GM11168 (cell line): ENCODE data around the gene GLI1.

Experiments used
- in situ Hi-C: fragments of 300-500 bp; cut with MboI; formaldehyde crosslinking; loops from one replicate; pipeline ENCODE4 v1.12.0; 2022; ENCODE audit warnings: low sequenced_read_pairs; ENCODE audit not compliant: unreplicated experiment

GLI1 gene

GRCh38 chr12:57473886-57474285 lies 14.3 kb downstream of the GLI1 start:
- in situ Hi-C loops: no loop called here

DNA sequence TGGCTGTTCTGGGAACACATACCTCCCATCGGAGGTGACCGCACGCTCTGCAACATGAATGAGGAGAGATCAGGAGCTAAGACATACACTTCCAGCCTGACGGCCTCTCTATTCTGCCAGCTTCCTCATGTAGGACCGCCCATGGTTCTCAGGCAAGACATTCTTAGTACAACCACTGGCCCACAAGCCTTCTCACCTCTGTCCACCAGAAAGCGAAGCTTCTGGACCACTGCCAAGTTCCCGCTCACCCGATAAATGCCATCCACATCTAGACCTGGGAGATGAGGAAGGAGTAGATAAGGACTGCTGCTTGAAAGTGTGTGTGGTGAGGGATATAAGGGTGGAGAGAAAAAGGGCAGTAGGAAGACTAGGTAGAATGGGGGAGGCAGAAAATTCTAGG lies 14.8 kb downstream of the GLI1 start:
- in situ Hi-C loops: no loop called here

GRCh38 chr12:57474862-57475261 lies 15.3 kb downstream of the GLI1 start:
- in situ Hi-C loops: no loop called here

DNA sequence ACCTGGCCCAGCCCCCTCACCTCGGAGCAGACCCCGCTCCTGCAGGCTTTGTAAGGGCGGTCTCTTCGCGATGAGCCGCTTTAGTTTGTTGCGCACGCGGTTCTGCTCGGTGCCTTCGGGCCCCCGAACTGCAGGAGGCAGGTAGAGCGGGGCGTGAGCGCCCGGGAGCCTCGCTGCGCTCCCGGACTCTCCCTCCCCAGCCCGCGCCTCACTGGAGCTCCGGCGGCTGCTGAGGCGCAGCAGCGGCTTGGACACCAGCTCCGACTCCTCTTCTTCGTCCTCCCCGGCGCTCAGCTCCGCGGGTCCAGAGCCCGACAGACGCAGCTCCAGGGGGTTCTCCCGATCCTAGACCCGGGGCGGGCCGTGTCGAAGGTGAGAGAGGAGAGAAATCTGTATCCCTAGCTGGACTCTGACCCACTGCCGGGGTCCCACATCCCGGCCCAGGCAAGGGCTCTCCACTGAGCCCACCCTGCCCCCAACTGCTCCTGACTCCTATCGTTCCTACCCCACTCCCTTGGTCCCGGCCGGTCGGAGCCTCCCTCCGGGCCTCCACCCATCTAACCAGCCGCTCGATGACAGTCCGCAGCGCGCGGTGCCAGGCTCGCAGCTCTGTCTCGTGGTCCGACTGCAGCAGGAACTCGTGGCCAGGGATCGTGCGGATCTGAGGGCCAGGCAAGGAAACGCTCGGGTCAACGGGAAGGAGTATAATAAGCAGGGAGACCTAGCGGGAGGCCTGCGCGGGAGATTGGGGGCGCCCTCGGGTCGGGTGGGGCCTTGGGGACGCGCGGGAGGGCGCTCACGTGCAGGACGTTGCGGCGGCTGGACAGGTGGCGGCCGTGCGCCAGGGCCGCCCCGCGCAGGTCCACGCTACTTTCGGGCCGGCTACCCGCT lies 15.9 kb downstream of the GLI1 start:
- in situ Hi-C loops: no loop called here

DNA sequence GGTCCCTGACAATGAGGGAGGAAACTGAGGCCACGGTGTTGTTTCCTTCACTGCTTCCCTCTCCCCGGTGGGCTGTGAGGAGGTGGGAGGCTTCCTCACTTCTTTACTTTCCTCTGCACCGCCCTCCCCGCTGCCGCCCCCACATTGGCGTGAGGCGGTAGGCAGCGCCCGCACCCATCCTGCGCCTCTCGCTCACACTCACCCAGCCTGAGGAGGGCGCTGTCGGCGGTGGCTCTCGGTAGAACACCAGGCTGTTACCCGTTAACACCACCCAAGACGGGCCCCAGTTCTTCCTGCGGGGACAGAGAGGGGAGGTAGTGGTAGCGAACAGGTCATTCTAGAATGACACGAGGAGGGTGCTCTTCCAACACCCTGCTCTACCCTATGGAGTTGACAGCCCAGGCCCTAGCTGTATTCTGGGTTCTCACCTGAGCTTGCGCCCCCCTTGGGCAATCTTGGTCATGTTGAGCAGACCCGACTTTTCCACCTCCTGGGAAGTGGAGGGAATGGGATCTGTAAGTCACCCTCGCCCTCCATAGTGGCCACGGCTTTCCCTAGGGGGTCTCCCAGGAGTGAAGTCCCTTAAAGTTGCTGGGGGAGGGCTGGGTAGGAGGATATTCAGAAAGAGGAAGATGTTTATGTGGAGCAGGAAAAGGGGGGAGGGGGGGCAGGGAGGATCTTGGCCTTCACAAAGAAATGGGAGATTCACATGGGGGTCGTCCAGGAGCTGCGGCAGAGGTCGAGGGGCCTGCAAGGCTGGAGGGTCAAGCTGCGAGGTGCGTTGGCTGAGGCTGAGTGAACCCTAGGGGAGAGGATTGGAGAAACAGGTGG lies 16.8 kb downstream of the GLI1 start:
- in situ Hi-C loops: no loop called here

- in situ Hi-C loops: no loop called here
These were observed 17.6 kb downstream of the GLI1 start for GRCh38 chr12:57476993-57477709.

- in situ Hi-C loops: no loop called here
These were observed 18.4 kb downstream of the GLI1 start for GRCh38 chr12:57477710-57478681.

DNA sequence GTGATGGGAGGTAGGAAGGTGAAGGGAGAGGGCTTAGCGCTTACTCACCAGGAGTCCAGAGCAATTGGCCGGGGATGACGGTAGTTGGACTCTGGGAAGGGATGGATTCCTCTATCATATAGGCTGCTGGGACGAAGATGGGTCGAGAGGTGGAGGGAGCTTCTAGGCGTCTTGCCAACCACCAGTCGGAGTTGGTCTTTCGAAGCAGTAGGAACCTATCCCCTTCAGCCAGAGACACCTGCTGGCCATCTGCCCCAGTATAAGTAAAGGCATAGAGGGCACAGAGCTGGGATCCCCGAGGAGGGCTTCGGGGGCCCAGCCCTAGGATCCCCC lies 19.4 kb downstream of the GLI1 start:
- in situ Hi-C loops: no loop called here

DNA sequence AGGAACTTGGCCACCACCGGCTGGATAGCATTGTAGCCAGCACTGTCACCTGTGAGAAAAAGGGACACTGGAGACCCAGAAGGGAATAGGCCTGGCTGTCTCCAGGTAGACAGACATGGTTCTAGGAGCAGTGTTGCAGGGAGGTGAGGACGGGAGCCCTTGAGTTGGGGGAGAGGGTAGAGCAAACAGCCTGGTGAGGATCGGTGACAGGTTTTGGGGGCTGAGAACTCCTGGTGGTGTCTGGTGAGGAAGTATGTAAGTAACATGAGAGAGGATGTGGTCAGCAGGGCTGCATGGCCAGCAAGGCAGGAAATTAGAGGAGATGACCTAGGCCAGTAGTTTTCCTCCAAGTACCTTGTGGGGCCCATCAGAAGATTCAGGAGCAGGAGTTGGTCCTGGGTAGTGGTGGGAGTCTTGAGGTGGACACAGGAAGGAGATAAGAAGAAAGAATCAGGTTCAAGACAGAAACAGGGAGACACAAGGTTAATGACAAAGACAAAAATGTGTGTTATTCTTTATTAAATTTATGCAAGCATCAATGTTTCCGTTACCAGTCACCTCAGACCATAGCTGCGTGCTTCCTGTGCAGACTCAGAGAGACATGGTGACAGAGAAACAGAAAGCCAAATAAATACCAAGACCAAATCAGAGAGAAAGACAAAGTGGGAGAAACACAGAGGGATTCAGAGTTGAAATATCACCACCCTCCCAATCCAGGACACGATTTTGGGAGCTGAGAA lies 20.0 kb downstream of the GLI1 start, which contains the start of gene ARHGAP9:
Gene ARHGAP9, minus strand, starts transcription at position 491 of the 740 bp plus-strand sequence. Its CDS starts 460 bp downstream, at position 31.
- in situ Hi-C loops: no loop called here

DNA sequence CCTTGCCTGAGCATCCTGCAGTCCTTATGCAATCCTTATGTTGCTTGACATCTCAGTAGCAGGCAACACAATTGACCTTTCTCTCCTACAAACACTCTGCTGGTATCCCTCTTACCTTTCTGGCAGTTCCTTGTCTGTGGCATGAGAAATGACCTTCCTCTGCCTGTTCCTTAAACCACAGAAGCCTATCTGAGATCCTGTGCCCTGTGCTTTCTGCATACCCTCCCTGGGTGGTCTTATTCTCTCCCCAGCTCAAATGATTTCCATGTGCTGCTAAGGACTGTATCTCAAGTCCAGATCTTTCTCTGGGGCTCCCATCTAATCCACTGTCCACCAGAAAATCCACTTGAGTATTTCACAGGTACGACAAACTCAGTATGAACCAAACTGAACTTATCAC lies 22.1 kb downstream of the GLI1 start:
- in situ Hi-C loops: no loop called here

DNA sequence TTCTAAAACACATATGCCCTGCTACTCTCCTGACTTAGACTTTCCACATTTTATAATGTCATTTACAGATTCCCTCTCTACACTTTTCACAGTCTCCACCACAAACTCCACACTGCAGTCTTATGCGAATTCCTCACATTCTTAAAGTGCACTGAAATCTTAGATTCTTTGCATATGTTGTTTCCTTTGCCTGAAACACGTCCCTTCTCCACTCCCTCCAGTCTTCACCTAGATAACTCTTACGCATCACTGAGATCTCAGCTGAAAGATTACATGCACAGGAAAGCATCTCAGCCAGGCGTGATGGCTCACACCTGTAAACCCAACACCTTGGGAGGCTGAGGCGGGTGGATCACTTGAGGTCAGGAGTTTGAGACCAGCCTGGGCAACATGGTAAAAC lies 23.9 kb downstream of the GLI1 start:
- in situ Hi-C loops: no loop called here

DNA sequence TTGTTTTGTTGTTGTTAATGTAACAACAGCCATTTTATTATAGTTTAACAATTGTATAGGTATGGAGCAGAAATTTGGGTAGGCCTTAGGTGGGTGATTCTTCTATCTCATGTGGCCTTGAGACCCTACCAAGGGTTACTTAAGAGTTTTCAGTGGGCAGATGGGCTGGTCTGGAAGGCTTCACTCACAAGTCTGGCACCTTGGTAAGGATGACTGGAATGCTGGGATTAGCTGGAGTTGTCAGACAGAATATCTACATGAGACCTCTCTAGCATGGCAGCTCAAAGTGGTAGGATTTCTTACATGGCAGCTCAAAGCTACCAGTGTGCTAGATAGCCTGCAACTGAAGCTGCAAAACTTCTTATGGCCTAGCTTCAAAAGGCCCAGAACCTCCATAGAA lies 26.1 kb downstream of the GLI1 start:
- in situ Hi-C loops: no loop called here

- in situ Hi-C loops: no loop called here
These were observed 27.5 kb downstream of the GLI1 start for GRCh38 chr12:57487055-57487596.

- in situ Hi-C loops: no loop called here
These were observed 28.2 kb downstream of the GLI1 start, which contains the start of gene MARS1 for GRCh38 chr12:57487597-57488401. TSS of gene MARS1 (plus strand) at chr12:57488068. CDS start at chr12:57488091, 23 bp downstream.

DNA sequence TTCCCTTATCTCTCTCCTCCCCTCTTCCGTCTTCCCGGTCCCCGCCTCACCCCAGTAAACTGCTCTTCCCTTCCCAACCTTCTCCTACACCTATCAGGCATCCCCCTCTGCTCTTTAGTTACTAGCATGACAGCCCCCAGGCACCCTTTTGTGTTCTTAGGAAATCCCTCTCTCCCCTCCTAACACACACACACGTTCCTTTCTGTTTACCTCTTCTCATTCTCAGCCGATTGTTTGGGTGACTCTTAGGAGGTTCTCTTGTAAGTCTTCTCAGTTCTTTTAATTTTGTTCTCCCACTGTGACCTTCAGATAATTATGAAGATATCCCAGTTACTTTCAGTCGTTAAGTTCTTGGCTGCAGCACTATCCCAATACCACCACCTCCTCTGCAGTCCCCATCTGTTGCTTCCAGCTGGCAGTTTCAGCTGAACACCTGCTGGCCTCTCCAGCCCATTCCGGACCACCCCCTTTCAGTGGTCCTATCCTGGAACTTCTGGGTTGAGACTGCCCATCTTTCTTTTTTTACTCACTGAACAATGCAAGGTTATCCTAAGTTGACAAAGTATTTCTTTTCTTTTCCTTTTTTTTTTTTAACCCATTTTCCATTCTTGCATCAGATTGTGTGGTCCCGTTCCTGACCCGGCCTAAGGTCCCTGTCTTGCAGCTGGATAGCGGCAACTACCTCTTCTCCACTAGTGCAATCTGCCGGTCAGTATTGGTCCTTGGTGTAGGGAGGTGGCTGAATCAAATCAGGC lies 29.0 kb downstream of the GLI1 start:
- in situ Hi-C loops: no loop called here

DNA sequence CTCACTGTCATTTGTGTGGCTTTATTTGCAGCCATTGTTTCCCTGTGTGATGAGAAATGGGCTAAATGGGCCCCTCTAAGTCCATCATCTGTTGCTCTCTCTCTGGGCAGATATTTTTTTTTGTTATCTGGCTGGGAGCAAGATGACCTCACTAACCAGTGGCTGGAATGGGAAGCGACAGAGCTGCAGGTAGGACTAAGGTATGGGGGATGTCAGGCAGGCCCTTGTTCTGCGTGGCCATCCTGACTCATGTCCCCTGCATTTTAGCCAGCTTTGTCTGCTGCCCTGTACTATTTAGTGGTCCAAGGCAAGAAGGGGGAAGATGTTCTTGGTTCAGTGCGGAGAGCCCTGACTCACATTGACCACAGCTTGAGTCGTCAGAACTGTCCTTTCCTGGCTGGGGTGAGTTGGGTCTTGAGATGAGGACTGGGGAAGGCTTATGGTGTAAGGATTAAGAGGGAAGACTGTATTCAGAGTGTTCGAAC lies 29.6 kb downstream of the GLI1 start:
- in situ Hi-C loops: no loop called here

DNA sequence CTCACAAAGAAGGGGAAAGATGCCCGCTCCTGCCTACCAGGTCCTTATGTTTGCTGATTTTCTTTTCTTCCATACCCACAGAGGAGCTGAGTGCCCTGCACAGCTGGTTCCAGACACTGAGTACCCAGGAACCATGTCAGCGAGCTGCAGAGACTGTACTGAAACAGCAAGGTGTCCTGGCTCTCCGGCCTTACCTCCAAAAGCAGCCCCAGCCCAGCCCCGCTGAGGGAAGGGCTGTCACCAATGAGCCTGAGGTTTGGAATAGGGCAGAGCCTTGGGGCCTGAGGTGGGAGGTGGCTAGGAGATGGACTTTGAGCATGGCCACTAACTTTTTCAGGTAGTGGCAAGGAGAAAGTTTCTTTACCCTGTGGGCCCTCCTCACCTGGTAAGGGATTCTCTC lies 30.5 kb downstream of the GLI1 start:
- in situ Hi-C loops: no loop called here
